Spleen (tissue), 3 donors: ENCODE results near the gene PYGO2.

ENCODE experiments used
- POLR2A ChIP-seq, 3 donors: fragments of 450-650 bp; IDR thresholded peaks; one replicate each; pipeline ENCODE4 v1.5.1; 2017; ENCODE audit warnings: antibody characterized with exemption in 3 of 3, mild to moderate bottlenecking in 1 of 3
- POLR2AphosphoS5 ChIP-seq, 3 donors: sonication (generic); formaldehyde crosslinking; IDR thresholded peaks; one replicate each; pipeline ENCODE4 v1.5.1; 2017; ENCODE audit warnings: antibody characterized with exemption in 3 of 3

GRCh38 chr1:155008015-155008941 is 46.7 kb upstream of the PYGO2 start:
- TF ChIP-seq POLR2A (IDR thresholded peaks at IDR 0.05) (no peak), POLR2AphosphoS5 (IDR thresholded peaks at IDR 0.05) (peak in 1 of 3 donors; percentile 61)
